Lower leg skin (tissue), 4 donors: ENCODE data around the gene KIAA0513. TPM values are rescaled to one million over a fixed set of nuclear protein-coding genes. Genes with fewer than 3 reads are reported as not detected.

ENCODE experiments used
- DNase-seq, 2 donors: peaks; one replicate each; pipeline ENCODE4 v3.0.0-alpha.2; 2019; ENCODE audit warnings: low spot score in 2 of 2
- H3K4me3 ChIP-seq: fragments of 200-600 bp; sonication (generic); 2 replicates; pipeline ENCODE4 v1.5.1; 2017; ENCODE audit warnings: mild to moderate bottlenecking, low read depth; ENCODE audit not compliant: poor library complexity, severe bottlenecking
- POLR2A ChIP-seq, 2 donors: fragments of 450-650 bp; IDR thresholded peaks; one replicate each; pipeline ENCODE4 v1.6.1; 2016 to 2017; ENCODE audit warnings: antibody characterized with exemption in 2 of 2, mild to moderate bottlenecking in 1 of 2, moderate library complexity in 1 of 2
- WGBS, 2 donors: methylation state at CpG; one replicate each; pipeline ENCODE4 v1.1.5; 2018; 5-methylcytosine and 5-hydroxymethylcytosine counted together
- intact Hi-C: fragments of 100-400 bp; cut with DNase I; formaldehyde crosslinking; loops from one replicate; pipeline ENCODE4 v1.15.0; 2023; ENCODE audit warnings: low total_unique reads
- total RNA-seq, 4 donors: library from RNA; depleted of rRNA; stranded (reverse); fragments of >200 nt; gene quantifications; one replicate each; pipeline ENCODE4 v1.1.0, GENCODE V29; 2016
- TF ChIP-seq, protein P1 (sequence below), 3 donors: fragments of 450-650 bp; IDR thresholded peaks; one replicate each; pipeline ENCODE4 v1.5.1; 2016; ENCODE audit warnings: antibody characterized with exemption in 3 of 3, mild to moderate bottlenecking in 3 of 3, moderate library complexity in 2 of 3

KIAA0513 gene
- total RNA-seq, 4 donors from 2014 or later: 37.5 to 48.1 (median 39.2) TPM

DNA sequence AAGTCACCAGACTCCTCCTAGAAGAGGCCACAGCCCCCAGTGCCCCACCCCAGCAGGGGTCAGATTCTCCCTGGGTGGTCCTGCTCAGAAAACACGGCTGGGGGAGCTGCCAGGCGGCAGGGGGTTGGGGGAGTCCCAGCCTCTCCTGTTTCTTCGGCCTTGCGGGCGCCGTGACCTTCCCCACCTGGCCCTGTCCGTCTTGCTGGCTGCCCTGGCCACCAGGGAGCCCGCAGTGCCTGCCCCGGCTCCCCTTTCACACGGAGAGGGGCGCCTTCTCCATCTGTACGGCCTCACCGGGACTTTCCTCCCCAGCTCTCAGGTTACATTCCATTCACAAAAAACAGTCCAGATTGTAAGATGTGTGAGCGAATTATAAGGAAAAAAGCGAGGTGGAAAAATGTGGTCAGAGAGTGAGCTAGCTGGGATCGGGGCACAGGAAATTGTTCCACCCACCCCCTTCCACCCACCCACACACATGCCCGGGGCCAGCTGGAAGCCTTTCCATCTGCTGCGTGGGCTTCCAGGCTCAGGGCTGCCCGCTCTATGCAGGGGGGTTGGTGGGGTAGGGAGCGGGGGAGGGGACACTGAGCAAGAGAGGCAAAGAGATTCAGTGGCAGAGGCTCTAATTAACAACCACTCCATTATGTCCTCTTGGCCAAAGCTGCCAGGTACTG, 99.2 kb downstream of the KIAA0513 start:
- H3K4me3 ChIP-seq: no peak overlapping the region
- intact Hi-C loops: loop anchor here (10.0 kb wide), 1 partner anchor 118 kb away; no protein-coding TSS in a partner anchor
- DNase-seq: no peak
- WGBS, 2 donors: 11 to 31% methylated on average over 19 to 20 of the region's 20 CpGs
- TF ChIP-seq, protein P1, sequence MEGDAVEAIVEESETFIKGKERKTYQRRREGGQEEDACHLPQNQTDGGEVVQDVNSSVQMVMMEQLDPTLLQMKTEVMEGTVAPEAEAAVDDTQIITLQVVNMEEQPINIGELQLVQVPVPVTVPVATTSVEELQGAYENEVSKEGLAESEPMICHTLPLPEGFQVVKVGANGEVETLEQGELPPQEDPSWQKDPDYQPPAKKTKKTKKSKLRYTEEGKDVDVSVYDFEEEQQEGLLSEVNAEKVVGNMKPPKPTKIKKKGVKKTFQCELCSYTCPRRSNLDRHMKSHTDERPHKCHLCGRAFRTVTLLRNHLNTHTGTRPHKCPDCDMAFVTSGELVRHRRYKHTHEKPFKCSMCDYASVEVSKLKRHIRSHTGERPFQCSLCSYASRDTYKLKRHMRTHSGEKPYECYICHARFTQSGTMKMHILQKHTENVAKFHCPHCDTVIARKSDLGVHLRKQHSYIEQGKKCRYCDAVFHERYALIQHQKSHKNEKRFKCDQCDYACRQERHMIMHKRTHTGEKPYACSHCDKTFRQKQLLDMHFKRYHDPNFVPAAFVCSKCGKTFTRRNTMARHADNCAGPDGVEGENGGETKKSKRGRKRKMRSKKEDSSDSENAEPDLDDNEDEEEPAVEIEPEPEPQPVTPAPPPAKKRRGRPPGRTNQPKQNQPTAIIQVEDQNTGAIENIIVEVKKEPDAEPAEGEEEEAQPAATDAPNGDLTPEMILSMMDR (IDR thresholded peaks at IDR 0.05): no peak
- no peak for TF ChIP-seq POLR2A (IDR thresholded peaks at IDR 0.05)

DNA sequence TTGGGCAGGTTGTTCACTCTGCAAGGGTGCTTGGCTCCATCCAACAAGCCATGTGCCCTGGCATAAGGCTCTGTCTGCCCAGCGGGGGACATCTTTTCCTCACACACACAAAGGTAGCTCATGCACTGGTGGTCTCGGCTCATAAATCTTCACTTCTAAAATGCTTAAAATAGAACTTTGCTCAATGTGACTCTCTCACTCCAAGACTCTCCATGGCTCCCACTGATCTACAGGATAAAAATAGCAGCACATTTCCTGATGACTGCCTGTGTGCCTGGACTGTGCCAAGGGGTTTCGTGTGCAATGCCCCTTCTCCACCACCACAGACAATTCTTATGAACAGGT, 99.8 kb downstream of the KIAA0513 start:
- DNase-seq: no peak
- TF ChIP-seq, protein P1 (IDR thresholded peaks at IDR 0.05): no peak
- TF ChIP-seq POLR2A (IDR thresholded peaks at IDR 0.05): no peak
- WGBS, 2 donors: 73 to 86% methylated on average over 3 of the region's 3 CpGs
- intact Hi-C loops: loop anchor here (10.0 kb wide), 1 partner anchor 117 kb away; no protein-coding TSS in a partner anchor
- no peak overlapping the region for H3K4me3 ChIP-seq

DNA sequence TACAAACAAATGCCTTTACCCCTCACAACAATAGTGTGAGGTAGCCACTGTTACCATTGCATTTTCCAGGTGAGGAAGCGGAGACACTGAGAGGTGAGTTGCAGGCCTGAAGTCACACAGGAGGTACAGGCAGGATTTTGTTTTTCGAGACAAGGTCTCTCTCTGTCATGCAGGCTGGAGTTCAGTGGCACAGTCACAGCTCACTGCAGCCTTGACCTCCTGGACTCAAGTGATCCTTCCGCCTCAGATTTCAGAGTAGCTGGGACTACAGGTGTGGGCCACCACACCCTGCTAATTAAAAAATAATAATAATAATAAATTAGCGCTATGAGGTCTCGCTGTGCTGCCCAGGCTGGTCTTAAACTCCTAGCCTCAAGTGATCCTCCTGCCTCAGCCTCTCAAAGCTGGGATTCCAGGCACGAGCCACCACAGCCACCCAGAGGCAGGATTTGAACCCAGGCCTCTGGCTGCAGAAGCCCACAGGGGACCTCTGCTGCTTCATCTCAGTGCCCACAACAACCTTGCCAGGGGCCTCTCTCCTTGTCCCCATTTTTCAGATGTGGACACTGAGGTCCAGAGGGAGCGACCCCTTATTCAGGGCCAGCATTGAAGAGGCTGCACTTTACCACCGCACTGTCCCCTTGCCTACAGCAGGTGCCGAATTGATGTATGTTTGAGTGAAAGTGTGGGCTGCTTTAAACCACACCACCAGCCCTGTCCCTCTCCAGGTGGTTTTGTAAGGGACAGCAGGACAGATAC, 100.7 kb downstream of the KIAA0513 start:
- H3K4me3 ChIP-seq: no peak overlapping the region
- WGBS, 2 donors: 85 to 90% methylated on average over 9 of the region's 9 CpGs
- DNase-seq: no peak
- TF ChIP-seq, protein P1 (IDR thresholded peaks at IDR 0.05): no peak
- no peak for TF ChIP-seq POLR2A (IDR thresholded peaks at IDR 0.05)
- intact Hi-C loops: loop anchor here (10.0 kb wide), 1 partner anchor 117 kb away; no protein-coding TSS in a partner anchor

DNA sequence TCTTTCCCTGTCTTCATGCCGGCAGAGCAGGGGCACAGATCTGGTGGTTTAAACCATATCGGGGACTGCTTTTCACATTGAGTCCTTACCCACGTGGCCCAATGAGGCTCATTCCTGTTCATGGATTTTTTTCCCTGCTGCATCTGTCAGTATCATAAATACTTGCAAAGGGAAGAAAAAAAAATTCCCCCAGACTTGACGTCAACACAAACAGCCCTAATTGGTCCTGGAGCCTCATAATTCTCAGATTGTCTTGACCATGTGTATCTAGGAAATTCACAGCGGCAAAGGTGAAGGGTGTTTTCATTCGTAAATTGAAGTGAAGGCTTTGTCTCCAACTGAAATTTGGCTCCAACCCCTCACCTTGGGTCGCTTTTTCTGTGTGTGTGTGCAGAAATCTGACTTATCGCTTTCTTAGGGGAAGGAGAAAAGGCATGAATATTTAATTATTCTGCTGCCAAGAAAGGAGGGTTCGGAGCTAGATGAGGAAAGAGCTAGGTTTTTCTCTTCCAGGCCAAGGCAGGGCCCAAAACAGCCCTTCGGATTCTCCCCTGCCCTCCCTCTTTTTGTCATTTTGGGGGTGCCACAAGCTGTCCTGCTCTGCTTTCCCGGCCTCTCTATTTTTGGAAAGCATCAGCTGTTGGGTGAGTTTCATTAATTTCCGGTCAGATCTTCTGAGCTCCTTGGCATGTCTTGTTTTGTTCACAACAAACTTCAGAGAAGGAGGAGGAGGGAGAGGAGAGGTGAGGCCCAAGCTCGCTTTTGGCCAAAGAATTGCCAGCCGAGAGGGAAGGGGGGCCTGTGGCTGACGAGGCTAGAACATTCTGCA, 102.5 kb downstream of the KIAA0513 start:
- intact Hi-C loops: loop anchor here (10.0 kb wide), 1 partner anchor 115 kb away; no protein-coding TSS in a partner anchor
- H3K4me3 ChIP-seq: no peak overlapping the region
- WGBS, 2 donors: 44 to 45% methylated on average over 15 of the region's 15 CpGs
- TF ChIP-seq, protein P1 (IDR thresholded peaks at IDR 0.05): no peak
- no peak for TF ChIP-seq POLR2A (IDR thresholded peaks at IDR 0.05)
- DNase-seq: no peak

DNA sequence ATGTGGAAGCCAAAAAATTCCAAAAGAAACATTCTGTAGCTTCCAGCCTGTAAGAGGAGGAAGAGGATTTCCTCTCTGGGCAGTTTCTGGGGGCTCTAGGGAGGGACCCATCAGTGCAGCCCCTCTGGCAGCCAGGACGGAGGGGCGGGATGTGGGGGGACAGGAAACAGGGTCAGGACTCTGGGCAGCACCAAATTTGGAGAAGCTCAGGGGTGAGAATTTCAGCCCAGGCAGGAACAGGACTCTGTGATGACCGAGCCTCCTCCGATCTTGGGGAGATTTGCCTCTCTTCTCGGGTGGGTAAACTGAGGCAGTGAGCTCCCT, 103.1 kb downstream of the KIAA0513 start:
- TF ChIP-seq, protein P1 (IDR thresholded peaks at IDR 0.05): no peak
- no peak for TF ChIP-seq POLR2A (IDR thresholded peaks at IDR 0.05)
- intact Hi-C loops: no loop called here
- WGBS, 2 donors: 57 to 60% methylated on average over 5 of the region's 5 CpGs
- no peak for DNase-seq
- no peak overlapping the region for H3K4me3 ChIP-seq
